ENCODE data around the gene STBD1. TPM values are rescaled to one million over a fixed set of nuclear protein-coding genes. Genes with fewer than 3 reads are reported as not detected.
"Not testable (repeated sequence)": the region's sequence is repeated elsewhere in the genome, so short reads cannot be mapped to it uniquely, and the experiment has no call there.

STBD1 gene
- polyA plus RNA-seq, 4 donors, result 1.5 to 2.2 (median 1.8) TPM

DNA sequence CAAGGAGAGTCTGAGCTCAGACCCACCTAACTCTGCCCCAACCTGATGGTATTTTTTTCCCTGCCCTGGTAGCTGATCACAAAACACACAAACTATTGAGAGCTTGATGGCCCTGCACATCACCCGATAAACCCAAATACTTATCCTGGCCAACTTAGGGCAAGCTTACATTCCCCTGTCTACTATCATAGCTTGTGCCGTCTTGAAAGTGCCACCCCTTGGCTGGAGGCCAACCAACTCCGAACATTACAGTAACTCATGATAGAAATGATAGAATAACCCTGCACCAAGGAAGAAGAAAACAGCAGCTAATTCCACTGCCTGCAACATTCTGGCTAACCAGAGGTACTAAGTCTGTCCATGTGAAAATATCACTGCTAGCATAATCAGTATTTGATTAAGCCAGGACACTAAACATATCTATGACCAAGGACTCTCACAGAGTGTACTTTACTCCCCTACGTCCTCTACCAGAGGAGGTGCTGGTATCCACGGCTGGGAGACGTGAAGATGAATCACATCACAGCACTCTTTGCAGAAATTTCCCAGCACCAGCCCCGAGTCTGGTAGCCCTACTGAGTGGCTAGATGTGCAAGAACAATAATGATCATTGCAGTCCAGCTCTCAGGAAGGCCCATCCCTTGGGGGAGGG lies 8.9 kb downstream of the STBD1 start:
- no peak for DNase-seq (ENCODE audit: low read depth in 4 of 4, low spot score in 2 of 4)

- DNase-seq (ENCODE audit: low read depth in 4 of 4, low spot score in 2 of 4), result no peak
Observed at GRCh38 chr4:76316131-76316530, 9.6 kb downstream of the STBD1 start.

DNA sequence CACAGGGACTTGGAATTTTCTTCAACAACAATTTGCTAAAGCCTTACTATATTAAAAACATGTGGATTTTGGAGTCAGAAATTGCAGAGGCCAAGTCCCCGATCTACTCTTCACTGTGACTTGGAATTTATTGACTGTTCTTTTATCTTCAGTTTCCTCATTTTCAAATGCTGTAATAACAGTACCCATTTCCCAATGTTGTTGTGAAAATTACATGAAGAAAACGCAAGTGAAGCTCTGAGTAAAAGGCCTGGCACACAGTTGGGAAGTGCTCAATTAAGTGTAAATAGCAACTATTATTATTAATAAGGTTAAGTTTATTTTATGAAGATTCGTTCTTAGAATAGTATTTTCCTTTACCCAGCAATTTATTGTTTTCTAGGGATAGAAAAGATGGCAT lies 15.7 kb downstream of the STBD1 start:
- DNase-seq (ENCODE audit: low read depth in 4 of 4, low spot score in 2 of 4), result no peak

DNA sequence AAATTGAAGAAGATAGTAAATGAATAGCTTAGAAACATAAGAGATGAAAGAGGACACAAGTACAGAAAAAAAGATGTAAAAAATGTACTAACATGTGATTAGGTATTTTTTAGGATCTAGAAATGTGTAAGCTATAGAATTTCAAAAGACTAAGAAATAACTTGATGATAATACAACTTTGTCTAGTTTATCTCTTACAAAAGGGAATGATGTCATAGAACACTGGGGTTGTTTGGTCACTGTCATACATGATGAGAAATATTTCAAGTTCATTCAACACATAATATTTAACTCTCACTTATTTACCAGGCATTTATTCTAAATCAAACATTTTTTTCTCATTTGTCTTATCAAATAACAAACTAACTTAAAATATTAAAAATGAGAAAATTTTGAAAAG lies 18.5 kb downstream of the STBD1 start:
- DNase-seq (ENCODE audit: low read depth in 4 of 4, low spot score in 2 of 4), result no peak

GRCh38 chr4:76326515-76326914 lies 20.0 kb downstream of the STBD1 start:
- no peak for DNase-seq (ENCODE audit: low read depth in 4 of 4, low spot score in 2 of 4)

DNA sequence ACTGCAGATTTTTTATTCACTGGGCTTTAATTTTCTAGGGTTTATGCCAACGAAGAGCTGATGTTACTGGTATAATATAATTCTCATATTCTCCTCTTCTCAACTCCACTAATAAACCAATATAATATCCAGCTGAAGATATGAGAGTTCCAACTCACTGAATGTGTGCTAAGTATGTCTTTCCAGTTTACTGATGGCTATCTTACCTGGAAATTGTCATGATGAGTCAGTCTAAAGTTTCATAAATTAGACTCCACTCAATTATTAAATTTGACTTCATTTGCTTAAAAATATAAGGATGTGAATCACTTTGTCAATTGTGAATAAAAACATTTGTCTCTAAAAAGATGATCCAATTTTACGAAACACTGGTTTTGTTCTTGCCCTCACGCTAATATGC lies 28.4 kb downstream of the STBD1 start:
- no peak for DNase-seq (ENCODE audit: low read depth in 4 of 4, low spot score in 2 of 4)

DNA sequence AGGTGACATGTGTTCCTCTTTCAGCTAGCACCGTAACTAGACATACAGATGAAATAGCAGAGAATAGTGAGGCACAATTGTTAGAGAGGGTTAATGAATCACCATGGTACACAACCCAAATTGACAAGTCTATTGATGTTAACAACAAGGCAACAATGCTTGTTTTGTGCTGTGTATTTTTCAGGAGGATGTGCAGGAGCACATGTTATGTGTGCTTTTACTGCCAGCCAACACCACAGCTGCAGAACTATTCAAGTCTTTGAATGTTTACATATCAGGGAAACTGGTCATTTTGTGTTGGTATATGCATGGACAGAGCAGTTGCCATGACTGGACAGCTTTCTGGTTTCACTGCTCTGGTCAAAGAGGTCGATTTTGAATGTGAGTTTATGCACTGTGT lies 32.8 kb downstream of the STBD1 start:
- DNase-seq (ENCODE audit: low read depth in 4 of 4, low spot score in 2 of 4), result no peak

GRCh38 chr4:76341063-76341462 lies 34.5 kb downstream of the STBD1 start:
- DNase-seq (ENCODE audit: low read depth in 4 of 4, low spot score in 2 of 4), result no peak

DNA sequence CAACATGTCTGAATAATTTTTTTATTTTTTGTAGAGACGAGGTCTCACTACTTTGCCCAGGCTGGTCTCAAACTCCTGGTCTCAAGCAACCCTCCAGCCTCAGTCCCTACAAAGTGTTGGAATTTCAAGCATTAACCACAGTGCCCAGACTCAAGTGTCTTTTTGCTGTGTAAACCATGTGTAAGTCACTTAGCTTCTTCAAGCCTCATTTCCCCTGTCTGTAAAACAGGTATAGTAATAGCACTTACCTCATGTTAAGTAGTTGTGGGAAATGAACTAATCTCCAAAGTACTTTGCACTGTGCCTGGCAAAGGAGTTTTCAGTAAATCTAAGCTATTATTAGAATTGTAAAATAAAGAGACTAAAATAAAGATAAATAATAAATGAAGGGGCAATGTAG lies 35.7 kb downstream of the STBD1 start:
- no peak for DNase-seq (ENCODE audit: low read depth in 4 of 4, low spot score in 2 of 4)

GRCh38 chr4:76342803-76343202 lies 36.3 kb downstream of the STBD1 start:
- DNase-seq (ENCODE audit: low read depth in 4 of 4, low spot score in 2 of 4), result no peak

DNA sequence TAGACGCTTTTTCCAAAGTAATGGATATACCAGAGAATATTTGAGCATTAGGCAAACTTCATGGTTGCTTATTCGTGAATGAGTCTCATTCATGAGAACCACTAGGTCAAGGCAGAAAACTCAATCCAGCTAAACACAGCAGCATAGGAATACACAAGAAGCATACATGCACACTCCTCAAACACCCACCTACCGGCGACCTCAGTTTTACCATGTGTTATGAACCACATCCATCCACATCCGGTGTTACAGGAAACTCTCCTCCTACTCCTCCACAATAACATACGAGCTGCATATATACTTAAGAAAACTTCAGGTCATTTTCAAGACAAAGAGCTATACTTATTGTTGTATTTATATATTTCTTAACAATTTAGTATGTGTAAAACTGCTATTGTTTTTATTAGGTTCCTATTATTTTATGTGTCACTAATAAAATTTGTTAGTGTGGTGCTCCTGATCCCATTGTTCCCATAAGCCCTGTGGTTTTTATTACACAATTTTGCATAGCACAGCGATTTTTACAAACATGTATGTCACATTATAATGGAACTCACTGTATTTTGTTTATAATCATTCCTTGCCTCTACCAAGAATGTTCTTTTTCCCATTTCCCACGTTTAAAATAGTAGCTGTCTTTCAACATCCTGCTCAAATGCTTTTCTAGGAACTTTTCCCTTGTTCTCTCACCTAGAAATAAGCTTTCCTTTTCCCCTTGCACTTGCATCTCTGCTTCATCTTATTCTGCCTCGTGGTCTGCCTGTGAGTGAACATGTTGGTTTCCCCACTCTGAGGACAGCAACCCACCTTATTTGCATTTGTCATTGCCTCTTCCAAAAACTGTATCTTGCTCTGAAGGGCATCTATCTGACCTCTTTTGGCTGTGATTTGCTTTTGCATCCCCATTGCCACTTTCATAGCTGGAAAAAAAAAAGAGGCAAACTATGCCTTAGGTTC lies 48.3 kb downstream of the STBD1 start:
- no peak for DNase-seq (ENCODE audit: low read depth in 4 of 4, low spot score in 2 of 4)

DNA sequence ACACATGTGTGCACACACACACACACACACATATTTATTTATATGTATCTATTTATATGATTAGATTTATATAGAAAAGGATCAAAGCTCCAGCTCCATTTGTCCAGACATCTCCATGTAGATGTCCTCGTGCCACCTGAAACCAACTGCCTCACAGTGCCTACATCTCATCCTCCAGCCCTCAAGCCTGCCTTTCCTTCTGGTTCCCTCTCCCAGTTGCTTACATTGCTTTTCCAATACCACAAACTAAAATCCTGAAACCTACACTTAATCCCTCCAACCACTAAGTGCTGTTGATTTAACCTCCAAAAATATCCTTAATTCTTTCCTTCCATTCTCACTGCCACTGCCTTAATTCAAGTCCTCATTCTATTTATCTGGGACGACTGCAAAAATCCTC lies 51.4 kb downstream of the STBD1 start:
- DNase-seq (ENCODE audit: low read depth in 4 of 4, low spot score in 2 of 4), result no peak

GRCh38 chr4:76359881-76360466 lies 53.4 kb downstream of the STBD1 start:
- DNase-seq (ENCODE audit: low read depth in 4 of 4, low spot score in 2 of 4), result not testable (repeated sequence)

Other genes starting within 250 kb of the STBD1 start
- gene ART3, start 232.0 kb upstream of the STBD1 start, polyA plus RNA-seq (ENCODE audit: insufficient read length in 4 of 4), result under 1 TPM; 0.35 to 0.82 (median 0.50) TPM
- gene NUP54, start 158.3 kb upstream of the STBD1 start, polyA plus RNA-seq (ENCODE audit: insufficient read length in 4 of 4), result 10 to 100 TPM; 61.7 to 97.9 (median 78.8) TPM
- gene SCARB2, start 92.9 kb upstream of the STBD1 start, polyA plus RNA-seq (ENCODE audit: insufficient read length in 4 of 4), result 100 to 1,000 TPM; 141 to 195 (median 170) TPM
- gene FAM47E, start 55.0 kb upstream of the STBD1 start, polyA plus RNA-seq (ENCODE audit: insufficient read length in 4 of 4), result 10 to 100 TPM in 1 of 4 donors, 1 to 10 TPM in 3; 6.0 to 10.2 (median 7.9) TPM
- 1 to 10 TPM in 1 of 4 donors, under 1 TPM in 3; 0.58 to 1.2 (median 0.88) TPM for gene CCDC158, start 114.4 kb downstream of the STBD1 start, polyA plus RNA-seq (ENCODE audit: insufficient read length in 4 of 4)
- gene SHROOM3, start 128.5 kb downstream of the STBD1 start, polyA plus RNA-seq (ENCODE audit: insufficient read length in 4 of 4), result 10 to 100 TPM; 31.8 to 45.9 (median 37.8) TPM

Data from left renal cortex interstitium (tissue), 4 donors.